Activated CD4-positive, alpha-beta T cell treated with anti-CD3 and anti-CD28 coated beads, Interleukin-2, amount 50 U/mL, for 4 hours (primary cell): Measurements from ENCODE around the gene NINL.
"Not testable (repeated sequence)": the region's sequence is repeated elsewhere in the genome, so short reads cannot be mapped to it uniquely, and the experiment has no call there.

Experiments
- DNase-seq, 2 experiments: peaks; one replicate each; pipeline ENCODE4 v3.0.0-alpha.2; 2020

Gene NINL

DNA sequence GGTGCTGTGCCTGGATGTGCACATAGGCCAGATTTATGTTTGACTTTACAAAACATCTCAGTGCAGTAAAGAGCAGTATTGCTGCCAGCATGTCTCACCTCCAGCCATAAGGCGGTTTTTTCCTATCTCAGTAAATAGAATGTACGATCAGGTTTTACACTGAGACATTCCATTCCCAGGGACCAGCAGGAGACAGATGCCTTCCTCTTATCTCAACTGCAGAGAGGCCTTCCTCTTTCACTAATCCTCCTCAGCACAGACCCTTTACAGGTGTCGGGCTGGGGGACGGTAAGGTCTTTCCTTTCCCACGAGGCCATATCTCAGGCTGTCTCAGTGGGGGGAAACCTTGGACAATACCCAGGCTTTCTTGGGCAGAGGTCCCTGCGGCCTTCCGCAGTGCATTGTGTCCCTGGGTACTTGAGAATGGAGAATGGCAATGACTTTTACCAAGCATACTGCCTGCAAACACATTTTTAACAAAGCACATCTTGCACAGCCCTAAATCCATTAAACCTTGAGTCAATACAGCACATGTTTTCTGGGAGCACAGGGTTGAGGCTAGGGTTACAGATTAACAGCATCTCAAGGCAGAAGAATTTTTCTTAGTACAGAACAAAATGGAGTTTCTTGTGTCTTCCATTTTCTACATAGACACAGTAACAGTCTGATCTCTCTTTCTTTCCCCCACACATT lies 34.5 kb downstream of the NINL start:
- not testable (repeated sequence) for DNase-seq

DNA sequence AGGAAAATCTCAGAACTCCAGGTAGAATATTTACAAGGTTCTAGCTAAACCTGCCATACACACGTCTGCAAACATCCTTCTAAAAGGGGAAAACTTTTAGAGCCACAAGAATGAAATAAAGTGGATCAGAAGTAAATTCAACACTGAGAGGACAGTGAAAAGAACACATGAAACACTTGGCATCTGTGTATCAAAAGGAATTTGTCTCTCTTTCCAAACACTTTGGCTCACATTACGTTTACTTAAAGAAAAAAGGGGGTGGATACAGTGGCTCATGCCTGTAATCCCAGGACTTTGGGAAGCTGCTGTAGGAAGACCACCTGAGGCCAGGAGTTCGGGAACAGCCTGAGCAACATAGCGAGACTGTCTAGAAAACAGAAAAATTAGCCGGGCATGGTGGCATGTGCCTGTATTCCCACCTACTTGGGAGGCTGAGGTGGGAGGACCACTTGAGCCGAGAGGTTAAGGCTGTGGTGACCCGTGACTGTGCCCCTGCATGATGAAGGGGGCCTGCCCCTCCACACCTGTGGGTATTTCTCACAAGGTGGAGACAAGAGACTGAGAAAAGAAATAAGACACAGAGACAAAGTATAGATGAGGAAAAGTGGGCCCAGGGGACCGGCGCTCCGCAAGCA lies 35.4 kb downstream of the NINL start:
- DNase-seq = no peak

DNA sequence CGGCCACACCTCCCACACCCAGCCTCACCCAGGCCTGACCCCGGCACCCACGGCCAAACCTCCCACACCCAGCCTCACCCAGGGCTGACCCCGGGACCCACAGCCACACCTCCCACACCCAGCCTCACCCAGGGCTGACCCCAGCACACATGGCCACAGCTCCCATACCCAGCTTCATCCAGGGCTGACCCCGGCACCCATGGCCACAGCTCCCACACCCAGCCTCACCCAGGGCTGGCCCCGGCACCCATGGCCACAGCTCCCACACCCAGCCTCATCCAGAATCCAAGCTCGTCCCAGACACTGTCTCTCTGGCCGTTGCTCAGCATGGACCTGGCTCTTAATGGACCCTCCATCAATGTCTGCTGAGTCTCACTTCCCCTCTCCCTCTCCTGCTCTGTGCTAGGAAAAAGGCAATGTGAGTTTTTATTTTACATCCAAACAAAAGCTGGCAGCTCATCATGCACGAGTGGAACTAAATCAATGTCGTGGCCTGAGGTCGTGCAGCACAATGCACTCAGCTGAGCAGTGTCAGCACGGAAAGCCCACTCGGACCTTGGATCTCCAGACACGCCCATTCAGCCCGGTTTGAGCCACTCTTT lies 36.1 kb downstream of the NINL start:
- no peak for DNase-seq

DNA sequence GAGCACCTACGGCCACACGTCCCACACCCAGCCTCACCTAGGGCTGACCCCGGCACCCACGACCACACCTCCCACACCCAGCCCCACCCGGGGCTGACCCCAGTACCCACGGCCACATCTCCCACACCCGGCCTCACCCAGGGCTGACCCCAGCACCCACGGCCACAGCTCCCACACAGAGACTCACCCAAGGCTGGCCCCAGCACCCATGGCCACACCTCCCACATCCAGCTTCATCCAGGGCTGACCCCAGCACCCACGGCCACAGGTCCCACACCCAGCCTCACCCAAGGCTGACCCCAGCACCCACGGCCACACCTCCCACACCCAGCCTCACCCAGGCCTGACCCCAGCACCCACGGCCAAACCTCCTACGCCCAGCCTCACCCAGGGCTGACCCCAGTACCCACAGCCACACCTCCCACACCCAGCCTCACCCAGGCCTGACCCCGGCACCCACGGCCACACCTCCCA lies 36.7 kb downstream of the NINL start:
- DNase-seq = no peak

DNA sequence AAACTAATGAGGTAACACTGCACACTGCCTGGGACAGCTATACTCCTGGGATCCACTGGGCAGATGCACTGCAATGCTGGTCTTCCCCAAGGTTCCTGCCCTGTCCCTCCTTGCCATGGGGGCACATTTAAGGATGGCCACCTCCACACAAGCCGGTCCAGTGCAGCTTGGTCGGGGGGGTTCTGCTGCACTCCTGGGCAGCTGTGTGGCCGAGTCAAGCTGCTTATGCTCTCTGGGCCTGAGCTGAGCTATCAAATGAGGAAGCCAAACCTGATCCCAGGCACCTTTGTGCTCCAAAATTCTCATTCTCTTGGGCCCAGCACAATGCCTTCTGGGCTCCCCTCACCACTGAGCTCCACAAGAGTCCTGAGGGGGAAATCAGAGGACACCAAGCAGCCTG lies 37.3 kb downstream of the NINL start:
- no peak for DNase-seq

DNA sequence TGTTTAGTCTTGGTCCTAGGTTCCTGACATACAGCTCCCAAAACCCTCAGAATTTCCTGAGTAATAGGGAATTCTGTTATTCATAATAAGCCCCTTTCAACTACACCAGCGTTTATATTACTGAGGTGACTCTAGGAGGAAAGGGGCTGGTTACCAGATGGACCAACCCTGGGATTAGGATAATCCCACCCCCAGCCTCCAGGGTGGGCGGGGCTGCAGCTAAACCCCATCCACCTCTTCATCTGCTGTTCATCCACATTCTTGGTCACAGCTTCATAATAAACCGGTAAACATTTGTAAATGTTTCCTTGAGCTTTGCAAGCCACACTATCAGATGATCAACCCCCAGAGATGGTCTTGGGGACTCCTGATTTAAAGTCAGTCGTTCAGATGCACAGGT lies 38.3 kb downstream of the NINL start:
- DNase-seq = no peak

DNA sequence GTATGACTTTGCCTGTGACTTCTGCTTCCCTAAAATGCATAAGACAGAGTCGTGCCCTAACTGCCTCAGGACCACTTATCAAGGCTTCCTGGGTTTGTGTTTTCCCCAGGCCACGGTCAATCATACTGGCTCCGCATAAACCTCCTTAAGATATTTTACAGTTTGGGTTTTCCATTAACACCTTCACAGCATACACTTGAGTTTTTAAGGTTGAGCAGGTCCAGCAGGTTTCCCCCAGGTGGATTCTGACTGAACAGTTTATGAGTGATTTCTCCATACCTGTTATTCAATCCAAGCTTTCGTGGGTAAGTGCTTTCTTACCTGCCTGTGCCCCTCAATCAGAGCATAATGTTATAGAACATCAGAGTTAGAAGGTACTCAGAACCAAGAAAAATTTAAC lies 39.3 kb downstream of the NINL start:
- DNase-seq = no peak

DNA sequence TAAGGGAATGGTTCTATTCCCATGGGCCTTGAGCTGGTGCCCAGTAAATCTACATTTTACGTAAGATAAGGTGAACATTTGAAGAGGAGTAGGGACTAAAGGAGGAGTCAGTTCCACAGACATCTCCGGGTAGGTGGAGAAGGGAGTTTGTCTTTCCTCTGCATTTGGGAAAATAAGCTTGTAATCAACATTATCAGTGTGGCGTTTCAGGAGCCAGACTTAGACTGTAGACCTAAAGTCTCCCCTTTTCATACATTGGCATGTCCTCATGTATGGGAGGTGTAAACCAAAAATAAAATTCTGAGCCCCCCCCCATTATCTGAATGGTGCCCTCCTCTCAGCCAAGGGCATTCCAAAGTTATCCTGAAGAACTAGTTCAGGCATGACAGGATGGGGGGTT lies 40.2 kb downstream of the NINL start:
- no peak for DNase-seq

DNA sequence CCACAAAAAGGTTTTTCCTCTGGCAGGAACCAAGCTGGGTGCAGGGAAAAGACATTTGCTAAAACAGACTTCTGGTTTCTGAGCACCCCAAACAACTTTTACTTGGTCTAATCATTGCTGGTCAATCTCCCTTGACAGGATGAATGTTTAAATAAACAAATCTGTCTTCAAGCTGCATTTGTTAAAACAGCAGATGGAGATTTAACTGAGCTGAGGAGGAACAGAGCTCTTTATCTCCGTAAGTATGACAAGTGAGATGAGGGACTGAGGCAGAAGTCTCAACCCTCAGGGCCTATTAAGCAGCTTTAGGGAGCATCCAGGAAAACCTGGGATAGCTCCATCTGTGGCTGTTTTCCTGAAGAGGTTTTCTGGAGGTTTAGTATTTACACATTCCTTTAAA lies 40.6 kb downstream of the NINL start:
- no peak for DNase-seq

DNA sequence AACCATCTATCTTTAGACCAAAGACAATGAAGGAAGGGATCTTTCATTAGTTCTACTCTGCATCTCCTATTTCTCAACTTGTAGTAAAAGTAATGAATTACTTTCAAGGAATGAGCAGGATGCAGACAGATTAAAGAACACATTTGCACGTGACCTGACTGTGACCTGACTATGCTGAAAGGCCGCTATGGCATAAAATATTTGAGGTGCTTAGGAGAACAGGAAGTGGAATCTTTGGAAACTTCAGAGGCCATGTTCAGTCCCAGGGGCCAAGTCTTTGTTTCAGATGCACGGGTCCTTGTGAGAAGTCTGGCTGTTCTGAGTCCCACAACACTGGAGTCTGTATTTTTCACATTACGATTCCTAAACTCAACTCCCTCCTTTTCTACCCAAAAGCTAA lies 41.0 kb downstream of the NINL start:
- DNase-seq = no peak

DNA sequence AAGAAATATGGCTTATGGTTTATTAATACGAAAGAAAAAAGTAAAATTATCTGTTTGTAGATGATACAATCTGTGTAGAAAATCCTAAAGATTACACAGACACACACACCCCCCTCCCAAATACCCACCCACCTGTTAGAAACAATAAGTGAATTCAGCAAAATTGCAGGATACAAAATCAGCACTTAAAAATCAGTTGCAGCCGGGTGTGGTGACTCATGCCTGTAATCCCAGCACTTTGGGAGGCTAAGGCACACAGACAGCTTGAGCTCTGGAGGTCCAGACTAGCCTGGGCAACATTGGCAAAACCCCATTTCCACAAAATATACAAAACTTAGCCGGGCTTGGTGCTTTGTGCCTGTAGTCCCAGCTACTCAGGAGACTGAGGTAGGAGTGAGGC lies 42.3 kb downstream of the NINL start:
- DNase-seq = no peak

DNA sequence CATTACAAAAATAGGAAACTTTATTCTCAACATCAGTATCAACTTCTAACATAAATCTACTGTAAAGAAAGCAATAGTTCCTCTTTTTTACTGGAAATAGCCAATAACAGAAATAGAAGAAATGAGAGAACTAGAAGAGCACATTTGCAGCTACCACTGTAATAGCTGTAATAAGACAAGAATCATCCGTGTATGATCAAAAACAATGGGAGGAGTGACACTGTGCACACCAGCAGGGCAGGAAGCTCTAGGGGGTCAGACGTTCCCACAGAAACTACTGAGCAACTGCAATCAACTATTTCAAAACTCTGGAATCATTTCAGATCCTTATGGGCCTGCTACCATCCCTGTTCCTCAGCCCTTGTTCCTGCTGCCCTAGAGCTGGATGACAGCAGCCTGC lies 43.7 kb downstream of the NINL start:
- no peak for DNase-seq

DNA sequence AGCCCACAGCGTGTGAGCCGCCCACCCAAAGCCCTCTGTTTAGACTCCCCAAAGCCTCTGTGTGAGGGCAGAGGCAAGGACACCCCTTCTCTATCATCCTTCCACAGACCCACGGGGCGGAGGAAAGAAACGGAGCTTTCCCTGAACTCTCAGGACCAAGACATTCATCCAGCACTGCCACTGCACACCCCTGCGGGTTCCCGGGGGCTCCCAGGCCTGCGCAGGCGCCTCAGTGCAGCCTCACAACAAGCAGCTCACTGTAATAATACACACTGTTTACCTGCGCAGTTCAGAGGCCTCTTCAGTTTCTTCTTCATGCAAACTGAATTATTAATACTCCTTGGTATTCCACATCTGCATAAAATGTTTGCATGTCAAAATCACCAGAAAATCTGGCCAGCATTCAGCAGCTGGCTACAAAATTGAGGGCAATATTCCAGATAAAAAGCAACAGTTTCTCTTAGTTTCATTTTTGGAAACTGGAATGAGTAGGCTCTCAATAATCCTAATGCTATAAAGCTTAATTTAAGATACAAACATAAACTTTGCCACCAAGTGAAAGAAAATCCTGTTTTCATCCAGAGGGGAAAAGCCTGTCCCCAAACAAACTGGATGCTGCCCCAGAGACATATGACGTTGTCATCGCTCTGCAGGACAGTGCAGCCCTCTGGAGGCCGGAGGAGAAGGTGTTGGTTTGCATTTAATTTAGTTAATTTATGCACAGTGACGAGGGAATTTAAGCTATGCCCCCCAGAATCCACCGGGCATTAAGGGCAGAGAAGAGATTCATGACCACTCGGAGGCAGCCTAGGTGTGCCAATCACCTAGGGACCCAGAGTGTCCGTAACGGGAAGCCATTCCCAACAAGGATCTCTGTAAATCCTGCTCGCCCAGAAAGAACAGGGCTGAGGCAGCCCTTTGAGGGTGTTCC lies 45.3 kb downstream of the NINL start:
- no peak for DNase-seq

DNA sequence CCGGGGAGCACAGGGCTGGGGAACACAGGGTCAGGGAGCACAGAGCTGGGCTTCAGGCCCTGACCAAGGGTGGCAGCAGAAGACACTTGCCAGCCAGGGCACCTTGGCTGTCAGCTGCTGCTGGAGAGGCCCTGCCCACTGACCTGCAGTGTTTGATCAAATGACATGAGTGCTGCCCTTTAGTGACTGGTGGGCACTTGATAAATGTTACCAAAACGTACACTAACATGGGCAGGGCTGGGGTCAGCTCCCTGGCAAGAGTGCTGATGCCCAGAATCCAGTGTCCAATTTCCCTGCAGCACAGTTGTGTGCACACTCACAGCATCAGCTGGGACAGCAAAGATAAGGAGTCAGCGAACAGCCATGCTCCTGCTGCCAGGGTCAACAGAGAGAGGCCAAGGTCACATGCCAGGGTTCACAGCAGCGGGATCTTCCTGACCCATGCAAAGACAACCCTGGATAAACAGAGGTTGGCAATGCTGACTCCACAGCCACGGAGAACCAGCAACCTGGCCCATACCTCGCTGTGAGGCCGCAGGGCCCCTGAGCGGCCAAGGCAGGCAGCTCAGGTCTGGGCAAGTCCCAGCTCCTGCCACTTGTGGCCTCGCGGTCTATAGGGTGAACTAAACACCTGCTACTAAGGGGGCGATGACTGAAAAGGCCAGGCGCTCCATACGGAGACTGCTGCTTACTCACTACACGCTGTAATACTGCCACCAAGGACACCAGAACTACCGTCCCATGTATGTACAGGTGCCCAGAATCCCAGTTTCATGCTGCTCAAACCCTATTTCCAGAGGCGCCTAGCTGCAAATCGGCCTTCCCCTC lies 46.3 kb downstream of the NINL start:
- DNase-seq = no peak

DNA sequence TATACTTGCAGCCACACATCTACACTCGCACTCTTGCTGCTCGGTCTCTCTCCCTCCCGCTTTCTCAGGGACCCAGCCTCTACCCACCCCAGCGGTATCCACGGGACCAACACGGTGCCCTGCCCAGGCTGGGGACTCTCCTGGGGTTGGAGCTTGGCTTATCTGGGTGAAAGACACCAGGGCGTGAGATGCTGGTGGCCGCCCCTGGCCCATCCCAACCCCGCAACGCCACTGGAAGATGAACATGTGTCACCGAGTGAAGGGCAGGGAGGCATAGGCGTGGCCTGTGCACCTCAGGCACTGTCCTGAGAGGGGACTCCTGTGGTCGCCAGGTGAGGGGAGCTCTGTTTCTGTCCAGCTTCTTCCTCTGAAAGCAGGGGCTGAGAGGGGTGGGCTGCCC lies 47.4 kb downstream of the NINL start:
- no peak for DNase-seq

DNA sequence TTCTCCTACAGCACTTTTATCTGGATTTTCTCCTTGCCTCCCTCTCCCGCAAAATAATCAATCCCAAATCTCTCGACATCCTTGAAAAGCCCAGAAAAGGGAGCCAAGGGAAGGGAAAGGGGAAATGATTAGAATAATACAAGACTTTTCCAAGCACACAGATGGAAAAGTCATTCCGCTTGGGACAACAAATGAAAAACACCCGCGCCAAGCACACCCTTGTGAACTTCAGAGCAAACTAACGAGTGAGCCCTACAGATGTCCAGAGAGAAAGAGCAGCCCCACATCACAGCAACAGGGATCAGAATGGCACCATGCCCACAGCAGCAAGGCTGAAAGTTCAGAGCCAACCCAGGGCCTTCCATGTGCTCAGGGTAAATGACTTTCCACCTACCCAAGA lies 49.6 kb downstream of the NINL start:
- no peak for DNase-seq

DNA sequence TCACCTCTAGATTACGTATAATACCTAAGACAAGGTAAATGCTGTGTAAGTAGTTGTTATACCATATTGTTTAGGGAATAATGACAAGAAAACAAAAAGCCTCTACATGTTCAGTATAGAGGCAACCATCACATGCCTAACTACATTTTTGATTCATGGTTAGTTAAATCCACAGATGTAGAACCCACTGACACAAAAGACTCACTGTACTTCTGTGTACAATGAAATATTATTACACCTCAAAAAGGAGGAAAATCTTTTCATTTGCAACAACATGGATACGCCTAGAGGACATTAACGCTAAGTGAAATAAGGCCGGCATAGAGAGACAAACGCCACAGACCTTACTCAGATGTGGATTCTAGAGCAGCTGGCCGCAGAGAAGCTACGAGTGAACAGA lies 50.5 kb downstream of the NINL start:
- no peak for DNase-seq

DNA sequence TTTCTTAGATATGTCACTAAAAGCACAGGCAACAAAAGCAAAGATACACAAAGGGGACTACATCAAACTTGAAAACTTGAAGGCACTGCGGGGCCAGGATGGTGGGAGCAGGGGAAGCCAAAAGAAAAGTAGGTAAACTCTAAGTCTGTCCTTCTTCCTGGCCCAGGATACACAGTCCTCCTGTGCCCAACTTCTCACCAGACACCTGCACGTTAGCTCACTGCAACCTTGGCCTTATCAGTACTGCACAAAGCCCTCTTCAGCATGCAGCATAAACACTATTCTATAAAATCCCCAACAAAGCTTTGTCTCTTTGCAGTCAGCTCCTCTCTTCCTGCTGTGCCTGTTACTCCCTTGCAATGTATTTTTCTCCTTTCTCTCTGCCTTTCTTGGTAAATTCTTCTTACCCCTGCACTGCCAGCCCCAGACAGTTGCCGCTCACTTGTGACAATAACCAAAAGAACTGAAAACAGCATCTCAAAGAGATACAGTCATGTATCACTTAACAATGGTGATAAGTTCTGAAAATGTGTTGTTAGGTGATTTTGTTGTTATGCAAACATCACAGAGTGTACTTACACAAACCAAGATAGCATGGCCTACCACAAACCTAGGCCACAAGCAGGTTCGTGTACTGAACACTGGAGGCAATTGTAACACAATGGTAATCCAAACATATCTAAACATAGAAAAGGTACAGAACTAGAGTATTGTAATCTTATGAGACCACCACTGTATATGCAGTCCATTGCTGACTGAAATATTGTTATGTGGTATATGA lies 51.2 kb downstream of the NINL start:
- DNase-seq = no peak

DNA sequence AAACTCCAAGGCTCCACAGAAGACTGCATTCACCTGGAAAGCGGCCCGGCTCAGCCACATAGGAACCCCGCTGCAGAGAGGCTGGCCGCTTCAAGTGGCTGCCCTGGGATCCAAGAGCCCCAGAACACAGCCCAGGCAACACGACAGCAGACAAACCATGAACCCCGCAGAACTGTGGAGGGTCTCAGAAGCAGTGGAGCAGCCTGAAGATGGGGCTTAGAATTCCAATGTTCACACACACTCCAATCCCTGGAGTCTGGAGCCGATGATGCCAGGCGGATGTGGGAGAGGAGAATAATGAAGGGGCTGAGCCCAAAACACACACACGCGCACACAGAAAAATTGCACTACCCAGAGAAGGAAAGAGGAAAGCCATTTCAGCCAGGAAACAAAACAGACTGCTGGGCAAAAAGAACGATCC lies 52.4 kb downstream of the NINL start:
- DNase-seq = no peak

DNA sequence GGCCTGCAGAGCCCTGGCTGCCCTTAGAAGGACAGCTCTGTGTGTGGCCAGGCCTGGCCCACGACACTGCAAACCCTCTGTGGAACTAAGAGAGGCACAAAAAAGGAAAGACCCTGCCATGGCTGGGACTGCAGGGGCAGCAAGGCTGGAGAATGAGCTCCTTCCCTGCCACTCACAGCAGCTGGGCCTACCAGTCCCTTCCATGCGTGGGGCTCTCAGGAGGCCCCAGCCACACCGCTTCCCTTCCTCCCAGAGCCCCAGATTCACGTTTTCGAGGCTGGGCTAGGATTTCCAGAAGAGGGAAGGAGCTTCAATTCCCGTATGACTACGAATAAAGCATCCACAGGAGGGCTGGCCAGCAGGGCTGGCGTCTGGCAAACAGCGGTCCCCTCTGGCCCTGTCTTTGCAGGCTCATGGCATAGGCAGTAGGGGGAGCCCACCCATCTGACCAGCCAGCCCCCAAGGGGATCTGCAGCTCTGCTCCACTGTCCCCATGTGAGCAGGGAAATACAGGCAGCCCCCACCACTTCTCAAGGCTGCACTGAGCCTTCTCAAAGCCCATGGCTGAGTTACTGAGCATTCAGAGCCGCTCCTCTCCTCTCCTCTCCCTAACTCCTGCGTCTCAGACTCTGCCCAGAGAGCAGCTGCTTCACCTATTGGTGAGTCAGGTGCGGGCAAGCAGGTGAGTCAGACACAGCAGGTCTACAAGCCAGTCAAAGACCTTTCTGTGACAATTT lies 53.1 kb downstream of the NINL start:
- no peak for DNase-seq
